Measurements from ENCODE around the gene DOLK. TPM values are rescaled to one million over a fixed set of nuclear protein-coding genes. Genes with fewer than 3 reads are reported as not detected.

DOLK gene
- polyA plus RNA-seq, 3 donors = 0.76 to 8.5 (median 7.0) TPM

- no peak for DNase-seq
- H3K9me3 Mint-ChIP-seq = no peaks in the 10 kb centered on the region
- intact Hi-C loops (cut with micrococcal nuclease) = no loop called here
Observed at GRCh38 chr9:128979111-128979510, 31.7 kb upstream of the DOLK start.

GRCh38 chr9:128972956-128973355, 25.6 kb upstream of the DOLK start:
- Histone ChIP-seq H3K27ac (ENCODE audit: low read depth in 1 of 2, low read length in 2 of 2) (no peak overlapping the region), H2AFZ (ENCODE audit: insufficient read depth, low read depth, low read length, poor library complexity, severe bottlenecking) (no peak overlapping the region), H3K9ac (ENCODE audit: insufficient read depth, low read length, poor library complexity, severe bottlenecking) (no peak overlapping the region), H3K4me2 (replicated peaks; ENCODE audit: extremely low read depth, low read length, poor library complexity, severe bottlenecking) (no peak overlapping the region), H3K9me3 (replicated peaks in 1 of 2; ENCODE audit: control insufficient read depth in 1 of 2, insufficient read depth in 1 of 2, low read length in 2 of 2) (no peaks in the 10 kb centered on the region), H3K4me1 (ENCODE audit: control insufficient read depth in 1 of 2, insufficient read depth in 2 of 2, low read length in 2 of 2) (no peaks in the 10 kb centered on the region), H3K36me3 (replicated peaks in 1 of 2; ENCODE audit: control insufficient read depth in 1 of 2, insufficient read depth in 2 of 2, low read length in 2 of 2) (peaks cover 74 to 99% of the 10 kb centered on the region in 2 donors), H4K20me1 (ENCODE audit: insufficient read depth, low read length) (no peaks in the 10 kb centered on the region), H3K79me2 (ENCODE audit: insufficient read depth, low read length) (no peaks in the 10 kb centered on the region), H3K4me3 (replicated peaks in 1 of 3; ENCODE audit: low read depth in 2 of 3, low read length in 3 of 3) (no peak overlapping the region), H3K27me3 (ENCODE audit: control insufficient read depth in 2 of 2, insufficient read depth in 2 of 2, low read length in 2 of 2) (no peaks in the 10 kb centered on the region)
- 86% methylated on average over 2 of the region's 4 CpGs for WGBS (ENCODE audit: insufficient coverage)
- H3K36me3 Mint-ChIP-seq = peaks cover 77 to 97% of the 10 kb centered on the region in 2 donors
- intact Hi-C loops (cut with micrococcal nuclease) = no loop called here
- no peak for DNase-seq
- no peaks in the 10 kb centered on the region for H3K4me1 Mint-ChIP-seq
- no peaks in the 10 kb centered on the region for H3K9me3 Mint-ChIP-seq
- no peak for TF ChIP-seq CTCF (IDR thresholded peaks at IDR 0.05)
- H3K4me3 Mint-ChIP-seq = no peak overlapping the region
- no peak overlapping the region for H3K27ac Mint-ChIP-seq
- H3K27me3 Mint-ChIP-seq (ENCODE audit: low read depth in 3 of 3) = no peaks in the 10 kb centered on the region

More at GRCh38 chr9:128979111-128979510, 31.7 kb upstream of the DOLK start:
- Mint-ChIP-seq H3K27ac (no peak overlapping the region), H3K4me3 (no peak overlapping the region), H3K4me1 (no peaks in the 10 kb centered on the region), H3K36me3 (peaks cover 79 to 97% of the 10 kb centered on the region in 2 donors), H3K27me3 (ENCODE audit: low read depth in 3 of 3) (peaks cover 0 to 1% (median 0%) of the 10 kb centered on the region in 3 donors)
- no peak for TF ChIP-seq CTCF (IDR thresholded peaks at IDR 0.05)
- Histone ChIP-seq H3K9me3 (replicated peaks in 1 of 2; ENCODE audit: control insufficient read depth in 1 of 2, insufficient read depth in 1 of 2, low read length in 2 of 2) (no peaks in the 10 kb centered on the region), H3K27ac (ENCODE audit: low read depth in 1 of 2, low read length in 2 of 2) (no peak overlapping the region), H3K27me3 (ENCODE audit: control insufficient read depth in 2 of 2, insufficient read depth in 2 of 2, low read length in 2 of 2) (no peaks in the 10 kb centered on the region), H3K4me3 (replicated peaks in 1 of 3; ENCODE audit: low read depth in 2 of 3, low read length in 3 of 3) (no peak overlapping the region), H3K36me3 (replicated peaks in 1 of 2; ENCODE audit: control insufficient read depth in 1 of 2, insufficient read depth in 2 of 2, low read length in 2 of 2) (peaks cover 80 to 99% of the 10 kb centered on the region in 2 donors), H3K4me1 (ENCODE audit: control insufficient read depth in 1 of 2, insufficient read depth in 2 of 2, low read length in 2 of 2) (no peaks in the 10 kb centered on the region), H3K9ac (ENCODE audit: insufficient read depth, low read length, poor library complexity, severe bottlenecking) (no peak overlapping the region), H4K20me1 (ENCODE audit: insufficient read depth, low read length) (no peaks in the 10 kb centered on the region), H3K79me2 (ENCODE audit: insufficient read depth, low read length) (no peaks in the 10 kb centered on the region), H3K4me2 (replicated peaks; ENCODE audit: extremely low read depth, low read length, poor library complexity, severe bottlenecking) (no peak overlapping the region), H2AFZ (ENCODE audit: insufficient read depth, low read depth, low read length, poor library complexity, severe bottlenecking) (no peak overlapping the region)
- whole genome bisulfite sequencing (ENCODE audit: insufficient coverage) = no CpG with 5 or more reads among the region's 3 CpGs
